GM12891 (cell line): ENCODE results near the gene ING5.

ENCODE experiments used
- PAX5 ChIP-seq: IDR thresholded peaks from 2 replicates; pipeline ENCODE4 v1.6.1; 2011; ENCODE audit warnings: low read length, moderate library complexity, mild to moderate bottlenecking; ENCODE audit not compliant: insufficient read depth, severe bottlenecking
- POLR2A ChIP-seq: IDR thresholded peaks from 2 replicates; pipeline ENCODE4 v1.6.1; 2011; ENCODE audit warnings: low read depth, low read length, control low read depth
- POLR2AphosphoS5 ChIP-seq: IDR thresholded peaks from 2 replicates; pipeline ENCODE4 v1.6.1; 2011; ENCODE audit warnings: low read depth, low read length, control low read depth

DNA sequence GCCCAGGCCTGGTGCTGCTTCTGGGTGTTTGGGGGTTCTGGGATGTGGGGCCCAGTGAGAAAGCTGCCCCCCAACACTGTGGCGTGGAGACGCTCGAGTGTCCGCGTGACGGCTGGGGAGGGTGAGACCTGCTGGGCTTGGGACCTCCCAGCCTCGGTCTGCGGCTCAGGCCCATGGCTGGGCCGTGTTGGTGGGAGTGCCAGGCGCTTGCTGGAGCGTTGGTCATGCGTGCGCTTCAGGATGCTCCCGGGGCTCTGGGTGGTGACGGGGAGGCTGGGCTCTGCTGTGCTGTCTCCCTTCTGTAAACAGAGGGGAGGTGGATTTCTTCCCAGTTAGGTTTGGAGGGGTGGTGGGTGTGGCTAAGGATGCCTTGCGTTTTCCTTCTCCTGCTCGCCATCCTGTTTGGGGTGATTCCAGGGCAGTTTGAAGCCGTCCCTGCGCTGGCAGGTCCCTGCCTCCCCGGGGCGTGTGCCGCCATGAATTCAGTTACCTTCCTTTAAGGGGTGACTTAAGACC lies 75.4 kb downstream of the ING5 start:
- TF ChIP-seq PAX5 (no peak), POLR2A (no peak), POLR2AphosphoS5 (no peak)
